WI38 (cell line): ENCODE data around the gene RET.

Experiments used
- H3K4me3 ChIP-seq: 2 replicates; pipeline ENCODE4 v1.5.1; 2011; ENCODE audit warnings: low read depth, mild to moderate bottlenecking, control low read depth, low read length
- TF ChIP-seq, protein P1 (sequence below): IDR thresholded peaks from 2 replicates; pipeline ENCODE4 v1.5.1; 2012; ENCODE audit warnings: low read depth, mild to moderate bottlenecking, control low read depth, low read length

Gene RET

DNA sequence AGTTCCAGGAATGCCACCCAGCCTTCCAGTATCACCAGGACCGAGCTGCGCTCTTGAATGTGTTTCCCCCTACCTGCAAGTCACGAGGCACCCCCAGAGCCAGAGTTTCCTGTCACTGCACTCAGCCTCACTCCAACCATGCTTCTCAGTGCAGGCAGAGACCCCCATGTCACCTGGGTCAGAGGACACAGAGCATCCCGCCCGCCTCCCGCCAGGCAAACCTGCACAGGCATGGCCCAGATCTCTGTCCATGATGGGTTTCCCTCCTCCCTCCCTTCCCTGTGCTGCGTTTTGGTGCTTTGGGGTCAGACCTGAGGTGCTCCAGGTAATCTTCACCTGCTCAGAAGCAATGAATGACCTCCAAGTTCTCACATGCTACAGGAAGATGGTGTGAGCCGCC, 3.1 kb upstream of the RET start:
- TF ChIP-seq, protein P1, sequence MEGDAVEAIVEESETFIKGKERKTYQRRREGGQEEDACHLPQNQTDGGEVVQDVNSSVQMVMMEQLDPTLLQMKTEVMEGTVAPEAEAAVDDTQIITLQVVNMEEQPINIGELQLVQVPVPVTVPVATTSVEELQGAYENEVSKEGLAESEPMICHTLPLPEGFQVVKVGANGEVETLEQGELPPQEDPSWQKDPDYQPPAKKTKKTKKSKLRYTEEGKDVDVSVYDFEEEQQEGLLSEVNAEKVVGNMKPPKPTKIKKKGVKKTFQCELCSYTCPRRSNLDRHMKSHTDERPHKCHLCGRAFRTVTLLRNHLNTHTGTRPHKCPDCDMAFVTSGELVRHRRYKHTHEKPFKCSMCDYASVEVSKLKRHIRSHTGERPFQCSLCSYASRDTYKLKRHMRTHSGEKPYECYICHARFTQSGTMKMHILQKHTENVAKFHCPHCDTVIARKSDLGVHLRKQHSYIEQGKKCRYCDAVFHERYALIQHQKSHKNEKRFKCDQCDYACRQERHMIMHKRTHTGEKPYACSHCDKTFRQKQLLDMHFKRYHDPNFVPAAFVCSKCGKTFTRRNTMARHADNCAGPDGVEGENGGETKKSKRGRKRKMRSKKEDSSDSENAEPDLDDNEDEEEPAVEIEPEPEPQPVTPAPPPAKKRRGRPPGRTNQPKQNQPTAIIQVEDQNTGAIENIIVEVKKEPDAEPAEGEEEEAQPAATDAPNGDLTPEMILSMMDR = no peak

DNA sequence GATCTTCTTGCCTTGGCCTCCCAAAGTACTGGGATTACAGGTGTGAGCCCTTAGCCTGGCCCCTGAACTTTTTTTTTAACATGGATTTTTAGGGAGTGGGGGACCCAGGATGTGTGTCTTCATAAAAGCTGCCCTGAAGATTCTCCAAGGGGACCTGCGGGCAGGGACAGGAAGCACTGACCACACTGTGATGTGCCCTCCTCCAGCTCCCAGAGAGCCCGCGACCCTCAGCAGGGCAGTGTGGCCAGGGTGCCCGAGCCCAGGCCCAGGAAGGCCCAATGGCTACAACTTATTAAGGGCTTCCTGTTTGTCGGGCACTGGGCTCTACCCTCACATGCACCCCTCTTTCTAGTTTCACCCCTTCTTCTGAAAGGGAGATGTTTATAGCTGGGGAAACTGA, 2.5 kb upstream of the RET start:
- TF ChIP-seq, protein P1 = no peak
- no peak overlapping the region for H3K4me3 ChIP-seq

More for the DNA sequence above, 3.1 kb upstream of the RET start:
- no peak overlapping the region for H3K4me3 ChIP-seq

DNA sequence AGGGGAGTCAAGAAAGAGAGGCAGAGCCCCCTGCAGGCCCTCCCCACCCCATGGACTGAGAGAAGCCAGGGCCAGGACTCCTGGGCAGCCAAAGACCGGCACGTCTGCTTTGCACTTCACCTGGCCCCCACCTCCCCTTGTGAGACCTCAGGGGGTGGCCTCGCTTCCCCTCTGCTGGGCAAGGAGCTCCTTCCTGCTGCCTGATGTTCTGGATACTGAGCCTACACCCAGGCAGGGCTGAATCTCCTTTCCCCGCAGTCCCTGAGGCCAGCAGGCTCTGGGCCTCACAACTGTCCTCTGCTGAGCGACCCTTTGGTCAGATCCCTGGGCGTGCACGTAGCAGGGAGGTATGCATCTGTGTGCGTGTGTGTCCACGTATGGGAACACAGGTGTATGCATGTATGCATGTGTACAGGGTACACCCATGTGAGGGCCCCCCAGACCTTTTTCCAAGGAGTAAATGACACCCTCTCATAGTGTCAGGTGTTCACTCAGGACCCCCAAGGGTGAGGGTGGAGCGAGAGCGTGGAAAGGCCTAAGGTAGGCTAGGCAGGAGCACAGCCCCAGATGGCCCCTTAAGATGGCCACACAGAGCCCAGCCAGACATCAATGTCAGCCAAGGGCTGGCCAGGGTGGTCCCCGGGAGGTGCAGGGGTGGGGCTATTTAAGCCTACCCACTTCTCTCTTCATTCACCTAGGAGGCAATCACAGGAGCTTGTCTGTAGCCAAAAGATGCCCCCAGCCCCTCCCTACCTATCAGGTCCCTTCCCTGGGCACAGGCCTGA, 1.9 kb upstream of the RET start:
- H3K4me3 ChIP-seq = no peak overlapping the region
- TF ChIP-seq, protein P1 = no peak

DNA sequence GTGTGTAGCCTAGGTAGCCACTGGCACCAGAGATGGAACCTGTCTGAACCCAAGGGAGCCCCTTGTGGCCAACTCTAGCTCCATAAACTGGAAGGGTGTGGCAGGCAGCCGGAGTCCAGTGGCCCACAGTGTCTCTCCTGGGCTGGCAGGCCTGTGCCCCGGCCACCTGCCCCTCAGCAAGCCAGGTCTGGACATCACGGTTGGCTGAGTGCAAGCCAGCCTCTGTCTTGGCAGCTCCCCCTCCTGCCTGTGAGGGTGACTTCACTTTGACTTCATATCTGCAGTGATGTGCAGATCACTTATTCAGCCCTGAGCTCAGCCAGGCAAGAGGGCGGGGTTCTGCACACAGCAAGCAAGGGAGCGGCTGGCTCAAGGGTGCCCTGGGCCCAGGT, 1.3 kb upstream of the RET start:
- no peak overlapping the region for H3K4me3 ChIP-seq
- TF ChIP-seq, protein P1 = no peak

- TF ChIP-seq, protein P1 = no peak
These were observed 476 bp upstream of the RET start for GRCh38 chr10:43076311-43076875.

DNA sequence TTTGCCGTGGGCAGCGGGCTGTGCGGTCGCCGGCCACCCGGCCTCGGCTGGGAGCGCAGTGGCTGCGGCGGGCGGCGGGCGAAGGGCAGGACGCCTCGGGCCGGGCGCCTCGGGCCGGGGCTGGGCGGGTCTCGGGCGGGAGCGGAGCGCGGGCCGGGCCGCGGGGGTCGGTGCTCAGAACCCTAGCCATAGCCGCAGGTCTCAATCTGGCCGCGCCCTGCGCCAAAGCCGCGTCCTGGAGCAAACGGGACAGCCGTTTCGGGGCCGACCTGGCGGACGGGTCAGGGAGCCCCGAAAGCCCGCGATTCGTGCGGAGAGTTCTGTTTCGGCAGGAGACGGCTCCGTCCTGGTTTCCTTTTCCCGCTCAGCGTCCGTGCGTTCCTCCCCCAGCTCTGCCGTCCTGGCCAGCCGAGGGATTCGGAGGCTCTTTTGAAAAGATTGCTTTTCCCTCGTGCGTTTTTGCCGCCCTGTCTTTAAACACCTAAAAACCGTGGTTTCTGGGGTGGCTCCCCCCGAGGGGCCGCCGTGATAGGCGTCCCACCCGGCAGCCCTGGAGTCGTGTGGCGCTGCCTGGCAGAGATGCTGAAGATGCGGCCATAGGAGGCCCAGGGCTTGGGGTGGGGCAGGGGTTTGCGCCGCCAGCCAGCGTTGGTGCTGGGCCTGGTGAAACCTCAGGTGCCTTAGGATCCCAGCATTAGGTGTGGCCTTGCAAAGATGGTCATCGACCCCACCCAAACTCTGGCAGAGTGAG, 727 bp downstream of the RET start:
- TF ChIP-seq, protein P1 = no peak
- no peak overlapping the region for H3K4me3 ChIP-seq

More at GRCh38 chr10:43076311-43076875, 476 bp upstream of the RET start:
- H3K4me3 ChIP-seq = no peak overlapping the region
